Measurements from ENCODE around the gene RAB7A.

DNA sequence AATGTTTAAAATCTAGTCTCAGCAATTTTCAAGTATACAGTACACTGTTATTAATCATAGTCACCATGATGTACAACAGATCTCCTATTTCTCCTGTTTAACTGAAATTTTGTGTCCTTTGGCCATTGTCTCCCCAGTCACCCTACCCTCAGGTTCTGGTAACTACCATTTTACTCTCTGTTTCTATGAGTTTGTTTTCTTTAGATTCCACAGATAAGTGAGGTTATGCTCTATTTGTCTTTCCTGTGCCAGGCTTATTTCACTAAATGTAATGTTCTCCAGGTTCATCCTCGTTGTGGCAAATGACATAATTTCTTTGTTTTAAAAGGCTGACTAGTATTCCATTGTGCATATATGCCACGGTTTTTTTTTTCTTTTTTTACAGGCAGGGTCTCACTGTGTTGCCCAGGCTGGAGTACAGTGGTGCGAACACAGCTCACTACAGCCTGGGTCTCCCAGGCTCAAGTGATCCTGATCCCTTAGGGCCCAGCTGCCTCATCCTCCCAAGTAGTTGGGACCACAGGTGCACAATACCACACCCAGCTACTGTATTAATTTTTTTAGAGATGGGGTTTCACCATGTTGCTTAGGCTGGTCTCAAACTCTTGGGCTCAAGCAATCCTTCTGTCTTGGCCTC, 50.0 kb downstream of the RAB7A start:
- TF ChIP-seq, protein P1, sequence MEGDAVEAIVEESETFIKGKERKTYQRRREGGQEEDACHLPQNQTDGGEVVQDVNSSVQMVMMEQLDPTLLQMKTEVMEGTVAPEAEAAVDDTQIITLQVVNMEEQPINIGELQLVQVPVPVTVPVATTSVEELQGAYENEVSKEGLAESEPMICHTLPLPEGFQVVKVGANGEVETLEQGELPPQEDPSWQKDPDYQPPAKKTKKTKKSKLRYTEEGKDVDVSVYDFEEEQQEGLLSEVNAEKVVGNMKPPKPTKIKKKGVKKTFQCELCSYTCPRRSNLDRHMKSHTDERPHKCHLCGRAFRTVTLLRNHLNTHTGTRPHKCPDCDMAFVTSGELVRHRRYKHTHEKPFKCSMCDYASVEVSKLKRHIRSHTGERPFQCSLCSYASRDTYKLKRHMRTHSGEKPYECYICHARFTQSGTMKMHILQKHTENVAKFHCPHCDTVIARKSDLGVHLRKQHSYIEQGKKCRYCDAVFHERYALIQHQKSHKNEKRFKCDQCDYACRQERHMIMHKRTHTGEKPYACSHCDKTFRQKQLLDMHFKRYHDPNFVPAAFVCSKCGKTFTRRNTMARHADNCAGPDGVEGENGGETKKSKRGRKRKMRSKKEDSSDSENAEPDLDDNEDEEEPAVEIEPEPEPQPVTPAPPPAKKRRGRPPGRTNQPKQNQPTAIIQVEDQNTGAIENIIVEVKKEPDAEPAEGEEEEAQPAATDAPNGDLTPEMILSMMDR (conservative IDR thresholded peaks at IDR 0.05 in 1 of 2, IDR thresholded peaks at IDR 0.05 in 1 of 2; ENCODE audit: low read depth in 1 of 2, low read length in 2 of 2): no peak
- no peak for TF ChIP-seq EZH2 (IDR thresholded peaks at IDR 0.05; ENCODE audit: low read length, missing control alignments)

All from fibroblast of lung (primary cell).